DMS114 treated with DMSO at 0.1 percent for 48 hours (cell line): ENCODE results near the gene TPST2.
"Not testable (repeated sequence)": the region's sequence is repeated elsewhere in the genome, so short reads cannot be mapped to it uniquely, and the experiment has no call there.

Experiments used
- DNase-seq: peaks from one replicate; lab custom pipeline; 2025; ENCODE audit not compliant: unreplicated experiment; lab: John Stamatoyannopoulos, UW

The TPST2 gene

DNA sequence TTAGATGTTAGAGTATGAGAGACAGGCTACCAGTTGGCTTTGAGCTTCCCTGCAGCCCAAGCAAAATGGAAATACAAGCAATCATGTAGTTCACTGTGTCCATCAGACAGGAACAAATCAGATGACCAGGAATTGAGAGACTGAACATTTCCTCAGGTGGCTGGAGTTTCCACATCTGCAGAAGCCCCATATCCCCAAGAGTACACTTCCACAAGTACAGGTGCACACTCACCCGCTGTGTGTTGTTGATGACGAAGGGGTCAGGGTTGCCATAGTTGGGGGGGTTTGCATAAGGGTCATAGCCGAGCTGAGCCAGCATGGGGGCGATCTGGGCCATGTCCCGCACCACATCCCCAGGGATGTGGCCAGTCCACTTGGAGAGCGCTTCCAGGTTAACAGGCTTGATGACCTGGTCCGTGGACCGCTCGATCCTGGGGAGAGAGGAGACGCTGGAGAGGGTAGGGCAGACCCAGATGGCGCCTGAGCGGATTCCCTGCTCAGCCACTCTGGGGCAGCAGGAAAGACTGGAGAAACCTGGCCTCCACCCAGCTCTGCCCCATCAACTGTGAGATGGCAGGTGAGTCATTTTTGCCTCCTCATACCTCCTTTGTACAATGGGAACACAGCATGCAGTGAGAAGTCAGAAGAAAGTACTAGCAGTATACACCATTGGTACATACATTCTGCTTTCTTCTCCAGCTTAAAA, 53.7 kb downstream of the TPST2 start:
- no peak for DNase-seq

DNA sequence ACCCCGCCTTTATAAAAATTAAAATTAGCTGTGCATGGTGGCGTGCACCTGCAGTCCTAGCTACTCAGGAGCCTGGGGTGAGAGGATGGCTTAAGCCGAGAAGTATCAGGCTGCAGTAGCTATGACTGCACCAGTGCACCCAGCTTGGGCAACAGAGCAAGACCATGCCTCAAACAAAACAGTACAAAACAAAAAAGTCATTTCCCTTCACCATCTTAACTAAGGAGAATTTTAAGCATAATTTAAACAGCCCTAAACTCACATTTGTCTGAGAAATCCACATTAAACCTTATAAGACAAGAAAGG, 54.4 kb downstream of the TPST2 start:
- DNase-seq, result no peak

DNA sequence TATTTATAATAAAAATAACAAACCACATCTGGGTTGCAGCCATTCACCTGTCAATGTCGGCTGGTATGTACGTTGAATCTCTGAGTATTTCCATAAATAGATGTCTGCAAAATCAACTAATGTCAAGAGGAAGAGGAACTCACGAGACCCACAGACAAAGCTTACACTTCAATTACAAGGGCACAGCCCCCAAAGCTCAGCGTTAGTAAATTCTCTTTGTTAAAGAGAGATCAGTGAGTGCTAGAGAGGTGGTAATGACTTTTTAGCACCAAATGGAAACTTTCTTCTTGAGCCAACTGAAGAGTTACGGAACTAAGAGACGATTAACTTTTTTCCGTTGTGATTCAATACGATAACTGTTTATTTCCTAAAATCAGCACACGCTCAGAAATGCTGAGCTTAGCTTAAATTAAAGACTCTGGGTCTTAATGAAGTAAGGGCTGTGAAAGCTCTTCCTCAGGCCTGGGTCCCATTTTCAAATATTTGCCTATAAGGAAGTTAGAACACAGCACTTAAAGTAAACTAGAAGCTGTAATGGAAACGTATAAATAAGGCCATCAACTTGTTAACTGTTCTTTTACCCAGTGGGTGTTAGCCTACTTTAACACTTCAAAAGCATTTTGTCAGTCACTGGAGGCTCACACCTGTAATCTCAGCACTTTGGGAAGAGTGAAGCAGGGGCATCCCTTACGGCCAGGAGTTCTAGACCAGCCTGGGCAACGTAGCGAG, 54.9 kb downstream of the TPST2 start:
- DNase-seq, result no peak

DNA sequence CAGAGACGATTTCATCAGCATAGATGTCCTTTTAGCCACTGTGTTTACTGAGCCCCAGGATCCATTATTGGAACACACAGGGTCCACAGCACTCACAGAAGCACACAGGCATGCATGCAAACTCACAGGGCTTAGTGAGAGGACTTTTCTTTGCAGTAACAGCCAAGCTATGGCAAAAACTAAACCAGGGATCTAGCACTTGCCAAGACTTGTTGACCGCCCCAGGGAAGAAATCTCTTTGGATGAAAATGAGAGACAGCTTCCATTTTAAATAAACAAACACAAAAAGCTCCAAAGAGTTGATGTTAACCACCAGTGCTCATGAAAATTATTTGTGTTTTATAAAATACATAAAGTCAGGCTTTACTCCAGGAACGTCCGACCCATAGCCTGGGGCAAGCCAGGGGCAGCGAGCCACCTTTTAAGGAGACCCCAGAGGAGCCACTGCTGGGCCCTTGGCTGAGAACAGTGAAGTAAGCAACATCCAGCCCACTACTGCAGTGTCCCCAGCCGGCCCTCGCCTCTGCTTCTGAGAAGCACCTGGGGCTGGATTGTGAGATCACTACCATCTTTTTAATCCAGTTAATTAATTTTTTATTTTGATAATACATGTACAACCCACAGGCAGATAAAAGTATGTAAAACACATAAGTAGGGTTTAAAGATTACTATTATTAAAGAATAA, 55.6 kb downstream of the TPST2 start:
- DNase-seq, result no peak

DNA sequence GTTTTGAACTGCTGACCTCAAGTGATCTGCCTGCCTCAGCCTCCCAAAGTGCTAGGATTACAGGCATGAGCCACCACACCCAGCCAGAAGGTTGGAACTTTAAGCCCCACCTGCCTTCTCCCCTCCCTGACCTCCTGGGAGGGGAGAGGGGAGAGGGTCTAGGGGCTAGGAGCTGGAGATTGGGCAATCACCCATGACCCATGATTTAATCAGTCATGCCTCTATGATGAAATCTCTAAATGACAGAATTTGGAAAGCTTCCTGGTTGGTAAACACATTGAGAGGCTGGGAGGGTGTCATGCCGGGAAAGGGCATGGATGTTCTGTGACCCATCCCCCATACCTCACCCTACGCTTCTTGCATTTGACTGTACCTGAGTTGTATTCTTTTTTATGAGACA, 60.6 kb downstream of the TPST2 start:
- no peak for DNase-seq

DNA sequence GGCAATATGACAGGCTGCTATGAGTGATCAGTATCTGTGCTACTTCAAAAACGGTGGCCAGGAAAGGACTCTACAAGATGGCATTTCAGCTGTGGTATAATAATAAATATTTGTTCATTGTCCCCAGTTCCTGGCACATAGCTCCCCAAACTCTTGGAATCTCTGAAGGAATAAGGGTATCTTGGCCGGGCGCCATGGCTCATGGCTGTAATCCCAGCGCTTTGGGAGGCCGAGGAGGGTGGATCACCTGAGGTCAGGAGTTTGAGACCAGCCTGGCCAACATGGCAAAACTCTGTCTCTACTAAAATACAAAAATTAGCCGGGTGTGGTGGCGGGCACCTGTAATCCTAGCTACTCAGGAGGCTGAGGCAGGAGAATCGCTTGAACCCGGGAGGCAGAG, 61.4 kb downstream of the TPST2 start:
- DNase-seq, result not testable (repeated sequence)

DNA sequence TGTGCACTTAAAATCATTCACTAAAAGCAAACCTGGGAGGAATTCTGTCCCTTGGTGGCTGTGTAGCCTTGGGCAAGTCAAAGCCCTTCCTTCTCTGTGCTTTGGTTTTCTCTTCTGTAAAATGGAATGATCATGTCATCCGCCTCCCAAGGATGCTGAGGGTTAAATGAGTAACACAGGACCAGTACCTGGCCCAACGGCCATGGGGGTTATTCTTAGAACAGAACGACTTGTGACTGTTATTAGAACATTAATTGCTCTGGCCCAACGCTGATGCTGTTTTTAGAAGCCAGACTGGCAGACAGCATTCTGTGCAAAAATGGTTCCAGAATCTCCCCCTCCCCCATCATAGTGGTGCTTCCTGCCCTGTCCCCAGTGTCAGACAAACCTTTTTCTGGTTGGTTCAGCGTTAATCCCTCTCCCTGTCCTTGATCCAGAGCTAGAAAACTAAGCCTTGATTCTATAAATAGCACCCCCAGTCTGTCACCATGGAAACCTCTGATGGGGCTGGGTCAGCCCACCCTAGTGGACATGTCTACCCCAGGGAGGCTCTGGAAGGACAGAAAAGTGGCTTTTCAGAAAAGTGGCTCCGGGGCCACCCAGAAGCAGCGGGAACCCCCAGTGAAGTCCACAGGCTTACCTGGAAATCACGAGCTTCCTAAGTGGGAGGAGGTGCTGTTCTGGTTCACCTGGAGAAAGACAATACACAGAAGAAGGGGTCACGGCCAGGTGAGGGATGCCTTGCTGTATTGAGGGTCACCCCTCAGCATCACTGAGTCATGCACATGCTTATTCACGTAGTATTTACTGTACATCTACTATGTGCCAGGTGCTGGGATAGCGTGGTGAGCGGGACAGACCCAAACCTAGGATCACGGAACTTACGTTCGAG, 62.1 kb downstream of the TPST2 start:
- no peak for DNase-seq

DNA sequence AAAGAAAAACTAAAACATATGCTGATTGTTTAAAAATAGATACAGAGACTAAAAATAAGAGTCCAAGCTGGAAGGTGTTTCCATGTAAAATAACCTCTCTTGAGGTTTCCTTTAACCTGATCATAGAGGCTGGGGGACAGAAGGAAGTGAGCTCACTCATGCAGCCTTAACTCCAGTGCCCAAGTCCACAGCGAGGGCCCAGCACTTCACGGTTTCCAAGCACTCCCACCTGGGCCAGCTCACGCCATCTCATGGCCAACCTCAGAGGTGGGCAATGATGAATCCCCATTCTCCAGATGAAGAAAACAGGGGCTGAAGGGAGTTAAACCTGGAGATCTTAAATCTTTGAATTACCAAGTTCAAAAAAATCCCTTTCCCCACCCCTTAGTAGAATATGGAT, 62.8 kb downstream of the TPST2 start:
- DNase-seq, result no peak

DNA sequence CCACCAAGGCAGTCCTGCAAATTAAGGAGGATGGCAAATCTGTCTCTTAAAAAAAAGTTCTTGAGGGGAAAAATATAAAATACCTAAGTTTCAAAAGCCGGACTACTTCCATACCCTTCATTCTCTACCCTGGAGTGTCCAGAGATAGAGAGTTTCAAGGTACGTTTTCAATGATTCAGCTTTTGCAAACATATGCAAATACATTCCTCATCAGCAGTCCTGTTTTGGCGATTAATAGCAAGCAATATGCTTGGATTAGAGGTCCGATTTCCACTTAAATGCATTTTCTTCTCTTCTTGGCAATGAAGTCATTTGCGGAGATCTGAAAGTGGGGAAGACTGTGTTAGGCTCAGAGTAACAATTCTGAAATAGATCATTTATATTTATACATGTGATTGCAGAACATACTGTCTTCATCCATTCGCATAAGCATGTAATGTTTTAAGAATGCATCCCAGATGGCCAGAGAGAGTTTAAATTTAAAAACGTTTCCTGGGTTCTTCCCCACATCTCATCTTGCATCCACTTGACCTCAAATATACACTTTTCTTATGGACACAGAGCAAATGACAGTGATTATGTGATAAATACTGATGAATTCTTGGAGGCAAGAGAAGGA, 63.9 kb downstream of the TPST2 start:
- DNase-seq, result no peak

DNA sequence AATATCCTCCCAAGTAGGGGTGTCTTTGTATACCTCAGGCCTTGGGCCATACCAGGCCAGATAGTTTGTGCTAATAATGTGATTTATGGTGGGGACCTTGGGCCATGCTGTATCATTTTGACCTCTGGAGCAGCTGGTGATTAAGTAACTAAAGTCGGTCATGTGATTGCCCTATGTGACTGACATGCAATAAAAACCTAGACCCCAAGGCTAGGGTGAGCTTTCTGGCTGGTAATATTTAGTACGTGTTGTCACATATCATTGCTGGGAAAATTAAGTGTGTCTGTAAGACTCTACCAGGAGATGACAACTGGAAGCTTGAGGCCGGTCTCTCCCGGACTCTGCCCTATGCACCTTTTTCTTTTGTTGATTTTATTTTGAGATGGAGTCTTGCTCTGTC, 65.1 kb downstream of the TPST2 start:
- no peak for DNase-seq

DNA sequence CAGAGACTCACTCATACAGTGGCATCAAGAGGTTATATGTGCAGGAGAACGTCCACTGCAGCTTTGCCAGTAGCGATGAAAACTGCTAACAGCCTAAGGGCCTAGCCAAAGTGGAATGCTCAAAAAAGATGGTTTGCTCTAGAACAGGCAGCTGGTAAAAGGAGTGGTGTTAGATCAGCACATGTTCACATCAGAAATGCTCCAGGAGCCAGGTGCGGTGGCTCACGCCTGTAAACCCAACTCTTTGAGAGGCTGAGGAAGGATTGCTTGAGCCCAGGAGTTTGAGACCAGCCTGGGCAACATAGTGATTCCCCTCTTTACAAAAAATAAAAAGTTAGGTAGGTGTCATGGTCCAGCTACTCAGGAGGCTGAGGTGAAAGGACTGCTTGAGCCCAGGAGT, 67.3 kb downstream of the TPST2 start:
- DNase-seq, result no peak

DNA sequence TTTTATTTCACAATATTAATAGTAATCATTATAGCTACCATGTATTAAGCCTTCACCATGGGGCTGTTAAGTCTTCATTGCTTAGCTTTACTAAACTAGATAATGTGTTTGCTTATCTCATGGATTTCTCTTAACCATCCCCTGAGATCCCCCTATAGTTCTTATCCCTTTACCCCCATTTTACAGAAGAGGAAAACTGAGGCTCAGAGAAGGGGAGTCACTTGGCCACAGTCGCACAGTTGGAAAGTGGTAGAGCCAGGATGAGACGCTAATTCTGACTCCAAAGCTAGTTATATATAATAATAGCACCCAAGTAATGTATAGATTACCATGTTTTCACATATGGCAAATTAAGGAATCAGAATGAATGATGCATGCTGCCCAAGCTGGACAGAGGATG, 67.9 kb downstream of the TPST2 start:
- no peak for DNase-seq

DNA sequence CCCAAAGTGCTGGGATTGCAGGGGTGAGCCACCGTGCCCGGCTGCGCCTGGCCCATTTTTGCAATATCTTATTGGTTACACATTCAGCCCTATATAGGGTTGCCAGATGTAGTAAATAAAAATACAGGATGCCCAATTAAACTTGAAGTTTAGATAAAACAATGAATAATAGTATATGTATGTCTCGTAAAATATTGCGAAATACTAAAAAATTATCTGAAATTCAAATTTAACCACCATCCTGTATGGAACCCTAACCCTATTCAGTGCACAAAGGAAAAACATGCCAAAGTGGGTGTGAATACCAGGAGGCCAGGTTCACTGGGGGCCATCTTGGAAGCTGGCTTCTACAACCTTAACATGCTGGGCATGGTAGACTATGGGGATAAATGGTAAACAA, 72.5 kb downstream of the TPST2 start:
- no peak for DNase-seq

DNA sequence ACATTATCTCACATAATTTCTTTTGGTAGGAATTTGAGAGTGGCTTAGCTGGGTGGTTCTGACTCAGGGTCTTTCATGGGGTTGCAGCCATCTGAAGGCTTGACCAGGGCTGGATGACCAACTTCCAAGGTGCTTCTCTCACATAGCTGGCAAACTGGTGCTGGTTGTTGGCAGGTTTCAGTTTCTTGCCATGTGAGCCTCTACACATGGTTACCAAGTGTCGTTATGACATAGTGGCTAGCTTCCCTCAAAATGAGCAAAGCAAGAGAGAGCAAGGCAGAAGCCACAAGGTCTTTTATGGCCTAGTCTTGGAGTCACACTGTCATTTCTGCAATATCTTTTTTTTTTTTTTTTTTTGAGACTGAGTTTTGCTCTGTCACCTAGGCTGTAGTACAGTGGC, 73.4 kb downstream of the TPST2 start:
- DNase-seq, result no peak

DNA sequence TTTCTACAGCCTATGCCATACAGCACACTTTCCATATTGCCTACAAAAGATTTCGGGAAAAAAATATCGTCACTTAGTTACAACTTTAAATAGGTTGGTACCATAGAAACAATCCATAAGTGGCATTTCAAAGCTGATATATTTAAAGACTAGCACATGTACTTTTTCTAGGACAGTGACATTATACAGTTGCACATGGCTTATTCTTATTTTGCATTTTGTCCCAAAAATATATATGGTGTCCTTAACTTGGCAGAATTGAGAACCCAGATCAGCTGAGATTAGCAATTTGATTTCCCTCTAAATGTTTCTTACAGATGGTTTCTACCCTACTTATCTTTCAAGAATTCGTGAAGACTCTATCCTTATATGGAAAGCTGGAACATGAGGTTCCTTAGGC, 74.0 kb downstream of the TPST2 start:
- no peak for DNase-seq

DNA sequence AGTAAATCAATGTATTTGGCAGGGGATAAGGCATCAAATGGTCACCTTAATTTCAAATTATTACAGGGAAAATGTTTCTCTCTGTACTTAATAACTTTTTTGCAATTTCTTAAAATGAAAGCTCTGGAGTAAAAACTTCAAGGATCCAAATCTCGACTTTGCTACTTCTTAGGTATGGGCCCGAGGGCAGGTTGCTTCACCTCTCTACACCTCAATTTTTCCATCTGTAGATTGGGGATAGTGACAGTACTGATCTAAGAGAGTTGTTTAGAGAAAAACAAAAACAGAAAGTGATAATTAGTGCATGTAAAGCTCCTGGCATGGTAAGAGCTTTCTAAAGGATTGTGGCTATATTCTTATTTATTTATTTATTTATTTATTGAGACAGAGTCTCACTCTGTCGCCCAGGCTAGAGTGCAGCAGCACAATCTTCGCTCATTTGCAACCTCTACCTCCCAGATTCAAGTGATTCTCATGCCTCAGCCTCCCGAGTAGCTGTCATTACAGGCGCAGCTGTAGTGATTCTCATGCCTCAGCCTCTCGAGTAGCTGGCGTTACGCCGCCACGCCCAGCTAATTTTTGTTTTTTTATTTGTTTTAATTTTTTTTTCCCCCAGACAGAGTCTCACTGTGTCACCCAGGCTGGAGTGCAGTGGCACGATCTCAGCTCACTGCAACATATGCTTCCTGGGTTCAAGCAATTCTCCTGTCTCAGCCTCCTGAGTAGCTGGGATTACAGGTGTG, 75.3 kb downstream of the TPST2 start:
- DNase-seq, result no peak

DNA sequence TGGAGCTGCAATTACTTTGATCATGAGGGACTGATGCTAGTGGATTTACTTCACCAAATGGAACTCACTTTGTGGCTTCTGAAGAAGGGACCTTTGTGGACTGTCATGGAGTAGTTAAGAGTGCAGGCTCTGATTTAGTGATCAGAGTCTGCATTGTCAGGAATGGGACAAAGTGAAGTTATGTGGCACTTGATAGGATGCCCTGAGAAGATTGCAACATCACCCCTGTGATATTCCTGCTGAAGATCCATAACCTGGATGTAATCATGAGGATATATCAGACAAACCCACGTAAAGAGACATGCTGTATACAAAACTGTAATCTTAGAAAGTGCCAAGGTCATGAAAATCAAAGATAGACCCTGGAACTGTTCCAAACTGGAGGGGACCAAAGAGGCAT, 76.1 kb downstream of the TPST2 start:
- DNase-seq, result no peak

DNA sequence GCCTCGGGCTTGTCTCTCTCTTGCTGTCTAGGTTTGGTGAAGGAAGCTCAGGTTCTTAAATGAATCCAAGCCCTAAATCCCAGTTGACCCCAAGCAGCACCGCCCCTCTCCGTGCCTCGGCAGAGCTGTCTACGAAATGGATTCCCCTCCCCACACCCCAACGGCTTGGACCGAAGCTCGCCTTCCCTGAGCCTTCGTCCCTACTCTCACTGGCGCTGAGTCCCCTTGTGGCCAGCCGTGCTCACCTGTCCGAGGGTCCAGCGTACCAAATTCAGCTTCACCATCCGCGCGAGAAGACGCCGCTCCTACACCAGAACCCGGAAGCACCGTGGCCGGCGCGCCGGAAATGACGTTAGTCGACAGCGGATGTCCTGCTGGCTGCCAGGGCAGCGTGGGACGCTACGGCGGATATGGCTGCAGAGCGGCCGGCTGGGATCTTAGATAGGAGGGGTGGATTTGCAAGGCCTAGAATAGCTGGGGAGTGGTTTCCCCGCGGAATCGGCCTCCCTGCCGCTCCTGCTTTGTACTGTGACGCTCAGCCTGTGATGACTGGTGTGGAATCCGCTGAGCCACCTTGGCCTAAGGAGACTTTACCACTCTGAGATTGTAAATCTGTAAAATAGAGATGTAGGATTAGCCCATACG, 77.7 kb downstream of the TPST2 start, which contains the start of gene TFIP11:
Gene TFIP11 (minus strand): TSS at position 325 of the 645 bp plus-strand sequence. CDS start 2,201 bp downstream, outside the sequence.
- peak; percentile 80 for DNase-seq

DNA sequence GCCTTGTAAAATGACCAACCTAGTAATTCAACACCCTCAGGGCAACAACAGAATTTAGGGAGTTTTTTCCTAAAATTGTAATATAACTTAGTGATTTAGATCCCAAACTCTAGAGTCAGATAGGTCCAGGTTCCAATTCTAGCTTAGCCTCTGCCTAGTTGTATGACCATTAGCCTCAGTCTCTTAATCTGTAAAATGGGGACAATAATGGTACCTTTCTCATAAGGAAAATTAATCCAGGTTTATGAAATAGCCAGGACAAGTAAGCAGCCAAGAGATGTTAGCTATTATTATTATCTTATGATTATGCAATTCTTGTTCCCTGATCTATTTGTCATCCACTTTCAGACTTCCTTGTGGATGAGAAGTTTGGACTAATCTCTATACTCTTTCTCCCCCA, 81.8 kb downstream of the TPST2 start:
- DNase-seq, result no peak

DNA sequence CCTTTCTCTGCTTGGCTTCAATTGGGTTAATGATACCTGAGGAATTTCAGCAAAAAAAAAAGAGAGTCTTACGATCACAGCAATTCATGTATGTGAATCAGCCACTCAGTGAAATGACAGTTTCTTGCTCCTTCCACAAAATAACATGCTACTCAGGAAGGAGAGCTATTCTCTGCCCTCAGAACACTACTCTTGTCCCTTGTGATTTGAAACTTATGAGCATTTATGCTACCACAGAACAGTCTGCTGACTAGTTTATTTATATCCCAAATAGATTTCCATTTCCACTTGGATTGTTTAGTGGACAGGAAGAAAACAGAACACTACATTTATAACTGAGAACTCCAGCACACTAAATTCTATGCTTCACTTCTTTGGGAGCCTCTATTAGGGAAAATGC, 86.2 kb downstream of the TPST2 start:
- DNase-seq, result no peak
